MCF 10A (cell line): Measurements from ENCODE around the gene NT5DC2. TPM values are rescaled to one million over a fixed set of nuclear protein-coding genes. Genes with fewer than 3 reads are reported as not detected.
A peak's percentile ranks its signal among the peaks of the same experiment; 100 is the strongest.

Source experiments
- BruUV-seq: library from RNA; stranded (reverse); fragments of 400-500 nt; replicated peaks from 2 replicates; lab custom pipeline; 2021; lab: Mats Ljungman, UMichigan
- CTCF ChIA-PET: fragments of 300-600 bp; sonication (Branson Sonifier 250); formaldehyde crosslinking; extraction: SDS; loops from one replicate; lab custom pipeline; 2021; ENCODE audit warnings: antibody characterized with exemption, inconsistent platforms; lab: Yijun Ruan, JAX
- POLR2A ChIA-PET: fragments of 300-600, 350-650 bp; sonication (Branson Sonifier 250); formaldehyde crosslinking; extraction: SDS; loops from one replicate; lab custom pipeline; 2020; ENCODE audit warnings: antibody characterized with exemption, inconsistent platforms; lab: Yijun Ruan, JAX
- DNase-seq: peaks from one replicate; pipeline ENCODE4 v3.0.0-alpha.2; 2018; ENCODE audit not compliant: unreplicated experiment
- H3K27ac Mint-ChIP-seq: one replicate; pipeline ENCODE4 v1.8.0; 2022; ENCODE audit warnings: mild to moderate bottlenecking, low read depth, mixed read lengths; ENCODE audit not compliant: unreplicated experiment
- H3K27me3 Mint-ChIP-seq: one replicate; pipeline ENCODE4 v1.8.0; 2022; ENCODE audit warnings: mixed read lengths; ENCODE audit not compliant: insufficient read depth, unreplicated experiment
- H3K36me3 Mint-ChIP-seq: one replicate; pipeline ENCODE4 v1.8.0; 2022; ENCODE audit warnings: mild to moderate bottlenecking, moderate library complexity, mixed read lengths; ENCODE audit not compliant: insufficient read depth, unreplicated experiment
- H3K4me1 Mint-ChIP-seq: one replicate; pipeline ENCODE4 v1.8.0; 2022; ENCODE audit warnings: mixed read lengths; ENCODE audit not compliant: insufficient read depth, unreplicated experiment
- H3K4me3 Mint-ChIP-seq: one replicate; pipeline ENCODE4 v1.8.0; 2022; ENCODE audit warnings: mild to moderate bottlenecking, moderate library complexity, mixed read lengths; ENCODE audit not compliant: unreplicated experiment
- H3K9me3 Mint-ChIP-seq: one replicate; pipeline ENCODE4 v1.8.0; 2022; ENCODE audit warnings: mixed read lengths; ENCODE audit not compliant: unreplicated experiment
- intact Hi-C: fragments of 100-400 bp; cut with micrococcal nuclease; formaldehyde crosslinking; loops from 2 replicates; pipeline ENCODE4 v1.14.1; 2022
- total RNA-seq: library from RNA; stranded (reverse); gene quantifications from 2 replicates; pipeline ENCODE4 v1.2.3, GENCODE V29; 2022
- TF ChIP-seq, protein P1 (sequence below): fragments of 200-600 bp; IDR thresholded peaks from one replicate; pipeline ENCODE4 v1.8.0; 2022; ENCODE audit warnings: antibody characterized with exemption, mild to moderate bottlenecking; ENCODE audit not compliant: unreplicated experiment

The NT5DC2 gene
- total RNA-seq, 1 experiment from 2014 or later = 28.9 TPM

GRCh38 chr3:52537165-52537620, 3.5 kb upstream of the NT5DC2 start:
- Mint-ChIP-seq H3K36me3 (peaks cover 47% of the 10 kb centered on the region), H3K4me1 (peaks cover 30% of the 10 kb centered on the region), H3K27me3 (no peaks in the 10 kb centered on the region), H3K4me3 (peak overlapping the region; percentile 84), H3K9me3 (no peaks in the 10 kb centered on the region), H3K27ac (peak overlapping the region; percentile 96)
- DNase-seq = no peak
- intact Hi-C loops = loop anchor here (2.0 to 10.0 kb wide), 2 partner anchors 62 to 134 kb away; no protein-coding TSS in a partner anchor
- no TSS peak for BruUV-seq
- CTCF ChIA-PET = interaction anchor here (0.8 kb wide), 1 partner anchor 144 kb away, joined by 4 read pairs; no protein-coding TSS in a partner anchor
- TF ChIP-seq, protein P1, sequence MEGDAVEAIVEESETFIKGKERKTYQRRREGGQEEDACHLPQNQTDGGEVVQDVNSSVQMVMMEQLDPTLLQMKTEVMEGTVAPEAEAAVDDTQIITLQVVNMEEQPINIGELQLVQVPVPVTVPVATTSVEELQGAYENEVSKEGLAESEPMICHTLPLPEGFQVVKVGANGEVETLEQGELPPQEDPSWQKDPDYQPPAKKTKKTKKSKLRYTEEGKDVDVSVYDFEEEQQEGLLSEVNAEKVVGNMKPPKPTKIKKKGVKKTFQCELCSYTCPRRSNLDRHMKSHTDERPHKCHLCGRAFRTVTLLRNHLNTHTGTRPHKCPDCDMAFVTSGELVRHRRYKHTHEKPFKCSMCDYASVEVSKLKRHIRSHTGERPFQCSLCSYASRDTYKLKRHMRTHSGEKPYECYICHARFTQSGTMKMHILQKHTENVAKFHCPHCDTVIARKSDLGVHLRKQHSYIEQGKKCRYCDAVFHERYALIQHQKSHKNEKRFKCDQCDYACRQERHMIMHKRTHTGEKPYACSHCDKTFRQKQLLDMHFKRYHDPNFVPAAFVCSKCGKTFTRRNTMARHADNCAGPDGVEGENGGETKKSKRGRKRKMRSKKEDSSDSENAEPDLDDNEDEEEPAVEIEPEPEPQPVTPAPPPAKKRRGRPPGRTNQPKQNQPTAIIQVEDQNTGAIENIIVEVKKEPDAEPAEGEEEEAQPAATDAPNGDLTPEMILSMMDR = no peak
- POLR2A ChIA-PET = interaction anchor here (0.7 to 1.9 kb wide), 7 partner anchors 10 to 152 kb away, joined by 3 to 16 read pairs (median 4); no protein-coding TSS in a partner anchor

DNA sequence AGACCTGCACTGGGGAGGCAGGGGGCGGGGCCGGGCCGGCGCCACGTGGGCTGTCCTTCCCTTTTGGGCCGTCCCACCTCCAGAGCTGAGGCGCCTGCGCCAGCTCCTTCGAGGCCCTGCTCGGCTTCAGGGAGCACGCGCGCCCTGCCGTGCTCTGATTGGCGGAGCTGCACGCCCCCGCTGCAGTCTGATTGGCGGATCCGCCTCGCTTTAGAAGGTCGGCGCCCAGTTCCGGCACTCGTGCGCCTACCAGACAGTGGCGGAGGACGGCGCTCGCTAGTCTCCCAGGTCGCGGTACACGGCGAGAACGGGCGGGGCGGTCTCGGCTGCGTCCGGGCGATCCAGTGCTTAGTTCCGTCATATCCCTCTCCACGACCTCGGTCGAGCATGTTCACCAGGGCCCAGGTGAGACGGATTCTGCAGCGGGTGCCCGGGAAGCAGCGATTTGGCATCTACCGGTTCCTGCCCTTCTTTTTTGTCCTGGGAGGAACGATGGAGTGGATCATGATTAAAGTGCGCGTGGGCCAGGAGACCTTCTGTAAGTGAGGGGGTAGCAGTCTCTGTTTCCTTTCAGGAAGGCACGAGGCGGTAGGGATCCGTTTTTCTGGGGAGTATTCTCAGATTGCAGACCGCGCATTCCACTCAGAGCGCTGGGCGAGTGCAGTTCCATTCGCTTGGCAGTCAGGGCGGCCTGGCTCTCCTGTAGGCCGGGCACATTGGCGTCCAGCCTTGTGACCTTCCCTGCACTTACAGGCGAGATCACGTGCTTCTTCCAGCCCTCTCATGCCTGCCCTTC, 2.9 kb upstream of the NT5DC2 start, which contains the start of gene UQCC5:
Gene UQCC5 (plus strand): TSS at position 237 of the 796 bp plus-strand sequence. CDS start 151 bp downstream, at position 388.
- CTCF ChIA-PET = interaction anchor here (0.7 to 0.8 kb wide), 3 partner anchors 37 to 144 kb away, joined by 3 to 4 read pairs (median 3); no protein-coding TSS in a partner anchor
- peak within 1 kb of the TSS; percentile 96 for H3K27ac Mint-ChIP-seq
- peak within 1 kb of the TSS; percentile 84 for H3K4me3 Mint-ChIP-seq
- TSS peak; percentile 70 for BruUV-seq
- TF ChIP-seq, protein P1 = no peak
- no peaks in the 10 kb centered on the region for H3K9me3 Mint-ChIP-seq
- H3K27me3 Mint-ChIP-seq = no peaks in the 10 kb centered on the region
- POLR2A ChIA-PET = interaction anchor here (0.6 to 1.9 kb wide), 26 partner anchors 9 to 562 kb away, joined by 3 to 16 read pairs (median 4); partner anchors contain the start of gene ABHD14A
- peak; percentile 98 for DNase-seq
- H3K4me1 Mint-ChIP-seq = peaks cover 30% of the 10 kb centered on the region
- peaks cover 41% of the 10 kb centered on the region for H3K36me3 Mint-ChIP-seq
- intact Hi-C loops = loop anchor here (2.0 to 10.0 kb wide), 2 partner anchors 62 to 134 kb away; no protein-coding TSS in a partner anchor

- Mint-ChIP-seq H3K9me3 (no peaks in the 10 kb centered on the region), H3K4me1 (peaks cover 30% of the 10 kb centered on the region), H3K4me3 (peak overlapping the region; percentile 84), H3K27me3 (no peaks in the 10 kb centered on the region), H3K36me3 (peaks cover 36% of the 10 kb centered on the region), H3K27ac (no peak overlapping the region)
- no TSS peak for BruUV-seq
- TF ChIP-seq, protein P1 = no peak
- DNase-seq = no peak
- POLR2A ChIA-PET = interaction anchor here (0.6 to 1.9 kb wide), 24 partner anchors 9 to 561 kb away, joined by 3 to 16 read pairs (median 4); partner anchors contain the start of gene ABHD14A
- CTCF ChIA-PET = interaction anchor here (0.7 to 0.8 kb wide), 2 partner anchors 38 to 88 kb away, joined by 3 read pairs; no protein-coding TSS in a partner anchor
- intact Hi-C loops = loop anchor here (2.0 to 10.0 kb wide), 2 partner anchors 61 to 135 kb away; no protein-coding TSS in a partner anchor
Measured at GRCh38 chr3:52536112-52536368, 2.4 kb upstream of the NT5DC2 start.
